ENCODE results near the gene ACOT12.

Gene ACOT12

DNA sequence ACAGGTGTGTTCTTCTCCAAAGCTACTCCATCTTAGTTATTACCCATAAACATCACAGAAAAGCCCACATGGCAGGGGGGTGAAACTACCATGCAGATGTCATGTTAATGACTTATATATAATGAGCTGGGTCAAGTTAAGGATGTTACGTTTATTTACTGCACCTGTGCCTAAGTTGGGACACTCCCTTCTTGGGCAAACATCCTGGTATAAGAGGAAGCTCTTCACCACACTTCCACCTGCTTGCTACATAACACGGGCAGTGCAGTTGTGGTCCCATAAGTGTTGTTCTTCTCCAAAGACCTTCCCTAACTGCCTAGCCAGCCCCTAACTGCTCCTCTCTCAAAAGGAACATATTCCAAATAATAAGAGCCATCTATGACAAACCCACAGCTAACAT is 101.8 kb downstream of the ACOT12 start:
- H3K27ac ChIP-seq, result no peak overlapping the region
- TF ChIP-seq, protein P1, sequence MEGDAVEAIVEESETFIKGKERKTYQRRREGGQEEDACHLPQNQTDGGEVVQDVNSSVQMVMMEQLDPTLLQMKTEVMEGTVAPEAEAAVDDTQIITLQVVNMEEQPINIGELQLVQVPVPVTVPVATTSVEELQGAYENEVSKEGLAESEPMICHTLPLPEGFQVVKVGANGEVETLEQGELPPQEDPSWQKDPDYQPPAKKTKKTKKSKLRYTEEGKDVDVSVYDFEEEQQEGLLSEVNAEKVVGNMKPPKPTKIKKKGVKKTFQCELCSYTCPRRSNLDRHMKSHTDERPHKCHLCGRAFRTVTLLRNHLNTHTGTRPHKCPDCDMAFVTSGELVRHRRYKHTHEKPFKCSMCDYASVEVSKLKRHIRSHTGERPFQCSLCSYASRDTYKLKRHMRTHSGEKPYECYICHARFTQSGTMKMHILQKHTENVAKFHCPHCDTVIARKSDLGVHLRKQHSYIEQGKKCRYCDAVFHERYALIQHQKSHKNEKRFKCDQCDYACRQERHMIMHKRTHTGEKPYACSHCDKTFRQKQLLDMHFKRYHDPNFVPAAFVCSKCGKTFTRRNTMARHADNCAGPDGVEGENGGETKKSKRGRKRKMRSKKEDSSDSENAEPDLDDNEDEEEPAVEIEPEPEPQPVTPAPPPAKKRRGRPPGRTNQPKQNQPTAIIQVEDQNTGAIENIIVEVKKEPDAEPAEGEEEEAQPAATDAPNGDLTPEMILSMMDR (conservative IDR thresholded peaks at IDR 0.05), result no peak

DNA sequence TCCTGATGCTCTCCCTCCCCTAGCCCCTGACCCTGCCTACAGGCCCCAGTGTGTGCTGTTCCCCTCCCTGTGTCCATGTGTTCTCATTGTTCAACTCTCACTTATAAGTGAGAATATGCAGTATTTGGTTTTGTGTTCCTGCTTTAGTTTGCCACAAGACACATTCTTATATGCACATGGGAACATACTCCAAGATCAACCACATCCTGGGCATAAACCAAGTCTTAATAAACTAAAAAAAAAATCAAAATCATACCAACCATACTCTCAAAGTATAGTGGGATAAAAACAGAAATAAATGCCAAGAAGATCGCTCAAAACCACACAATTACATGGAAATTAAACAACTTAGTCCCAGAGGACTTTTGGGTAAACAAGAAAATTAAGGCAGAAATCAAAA is 103.8 kb downstream of the ACOT12 start:
- TF ChIP-seq, protein P1 (conservative IDR thresholded peaks at IDR 0.05), result no peak
- H3K27ac ChIP-seq, result no peak overlapping the region

DNA sequence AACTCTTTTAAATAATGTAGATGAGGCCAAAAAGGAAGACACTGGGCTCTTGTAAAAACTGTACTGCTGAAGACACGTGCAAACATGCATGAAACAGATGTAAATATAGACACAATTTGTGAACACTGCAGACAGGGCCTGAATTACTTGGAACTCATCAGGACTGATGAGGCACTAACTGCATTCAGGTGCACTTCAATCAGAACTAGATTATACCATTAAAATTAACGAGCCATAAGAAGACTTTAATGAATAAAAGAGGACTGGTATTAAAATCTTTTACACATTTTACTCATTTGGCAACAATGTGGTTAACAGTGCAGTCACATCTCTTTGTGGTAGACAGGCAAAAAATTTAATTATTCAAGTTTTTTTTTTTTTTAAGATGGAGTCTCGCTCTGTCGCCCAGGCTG is 105.9 kb downstream of the ACOT12 start:
- TF ChIP-seq, protein P1 (conservative IDR thresholded peaks at IDR 0.05), result no peak
- peak overlapping the region; percentile 52 for H3K27ac ChIP-seq

DNA sequence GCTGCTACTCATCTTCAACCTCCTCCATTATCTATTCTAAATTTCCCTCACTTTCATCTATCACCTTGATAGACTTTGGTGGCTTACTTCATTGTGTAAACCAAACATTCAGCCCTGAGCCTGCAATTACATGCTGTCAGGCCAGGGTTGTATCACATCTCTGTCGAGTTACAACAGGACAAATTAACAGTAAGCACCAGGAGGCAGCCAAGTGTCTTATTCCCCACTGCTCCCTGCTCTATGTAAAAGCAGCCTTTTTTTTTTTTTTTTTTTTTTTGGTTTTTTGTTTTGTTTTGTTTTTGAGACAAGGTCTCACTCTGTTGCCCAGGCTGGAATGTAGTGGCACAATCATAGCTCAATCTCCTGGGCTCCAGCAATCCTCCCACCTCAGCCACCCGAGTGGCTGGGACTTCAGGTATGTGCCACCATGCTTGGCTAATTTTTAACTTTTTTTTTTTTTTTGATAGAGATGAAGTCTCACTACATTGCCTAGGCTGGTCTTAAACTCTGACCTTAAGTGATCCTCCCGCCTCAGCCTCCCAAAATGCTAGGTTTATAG is 107.8 kb downstream of the ACOT12 start:
- TF ChIP-seq, protein P1 (conservative IDR thresholded peaks at IDR 0.05), result no peak
- no peak overlapping the region for H3K27ac ChIP-seq

DNA sequence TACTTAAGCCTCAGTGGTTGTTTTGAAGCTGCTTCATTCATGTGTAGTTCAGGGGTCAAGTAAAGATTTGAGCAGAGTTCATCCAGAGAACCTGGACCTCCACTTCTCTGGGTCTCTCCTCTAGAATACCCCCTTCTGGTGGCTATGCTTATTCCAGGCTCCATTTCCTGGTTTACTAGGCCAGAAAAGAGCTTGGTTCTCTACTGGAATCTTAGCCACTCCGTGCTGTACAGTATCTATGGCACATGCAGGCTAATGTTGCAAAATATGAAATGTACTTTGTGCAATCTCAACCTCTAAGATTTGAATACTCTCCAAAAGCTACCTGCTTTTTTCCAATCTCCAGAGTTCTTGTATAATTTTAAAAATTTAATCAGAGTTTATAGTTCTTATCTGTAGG is 110.0 kb downstream of the ACOT12 start:
- H3K27ac ChIP-seq, result no peak overlapping the region
- TF ChIP-seq, protein P1 (conservative IDR thresholded peaks at IDR 0.05), result no peak
